Breast epithelium (tissue), 4 donors: ENCODE results near the gene TARDBP. TPM values are rescaled to one million over a fixed set of nuclear protein-coding genes. Genes with fewer than 3 reads are reported as not detected.
"Not testable (repeated sequence)": the region's sequence is repeated elsewhere in the genome, so short reads cannot be mapped to it uniquely, and the experiment has no call there.

Experiments
- DNase-seq, 2 donors: peaks; one replicate each; pipeline ENCODE4 v3.0.0-alpha.2; 2019; ENCODE audit warnings: low spot score in 2 of 2
- H3K27ac ChIP-seq, 2 donors: fragments of 200-600 bp; sonication (generic) in 1 of 2; one replicate each; pipeline ENCODE4 v1.5.1; 2016 to 2019; ENCODE audit warnings: mild to moderate bottlenecking in 1 of 2
- H3K27me3 ChIP-seq, 2 donors: fragments of 200-600 bp; sonication (generic) in 1 of 2; one replicate each; pipeline versions ENCODE4 v1.5.1 to v1.6.0; 2017 to 2019; ENCODE audit warnings: control low read depth in 1 of 2, mild to moderate bottlenecking in 1 of 2
- H3K36me3 ChIP-seq: fragments of 200-600 bp; one replicate; pipeline ENCODE4 v1.5.1; 2019
- H3K4me1 ChIP-seq, 2 donors: fragments of 200-600 bp; sonication (generic); one replicate each; pipeline ENCODE4 v1.5.1; 2016 to 2019; ENCODE audit warnings: control low read depth in 1 of 2
- H3K4me3 ChIP-seq, 3 donors: fragments of 200-600 bp; sonication (generic); 1 replicate in 2 of 3; 2 replicates in 1 of 3; pipeline ENCODE4 v1.5.1; 2016 to 2019; ENCODE audit warnings: mild to moderate bottlenecking in 3 of 3, moderate library complexity in 2 of 3
- H3K9me3 ChIP-seq, 2 donors: fragments of 200-600 bp; sonication (generic) in 1 of 2; one replicate each; pipeline ENCODE4 v1.5.1; 2016 to 2019; ENCODE audit warnings: control low read depth in 1 of 2
- POLR2A ChIP-seq: fragments of 450-650 bp; IDR thresholded peaks from one replicate; pipeline ENCODE4 v1.6.1; 2016; ENCODE audit warnings: antibody characterized with exemption, mild to moderate bottlenecking, moderate library complexity
- POLR2AphosphoS5 ChIP-seq, 3 donors: sonication (generic); formaldehyde crosslinking; IDR thresholded peaks; one replicate each; pipeline ENCODE4 v1.6.1; 2017; ENCODE audit warnings: antibody characterized with exemption in 3 of 3
- intact Hi-C: fragments of 100-400 bp; cut with DNase I; formaldehyde crosslinking; loops from one replicate; pipeline ENCODE4 v1.15.1; 2023; ENCODE audit warnings: low total_unique reads
- total RNA-seq, 3 donors: library from RNA; depleted of rRNA; stranded (reverse); fragments of >200 nt; gene quantifications; one replicate each; pipeline ENCODE4 v1.1.0, GENCODE V29; 2016
- TF ChIP-seq, protein P1 (sequence below), 3 donors: fragments of 450-650 bp; IDR thresholded peaks; one replicate each; pipeline ENCODE4 v1.5.1; 2016 to 2017; ENCODE audit warnings: antibody characterized with exemption in 3 of 3, mild to moderate bottlenecking in 3 of 3, moderate library complexity in 3 of 3

Gene TARDBP
- total RNA-seq, 3 donors from 2014 or later: 113 to 165 (median 142) TPM

DNA sequence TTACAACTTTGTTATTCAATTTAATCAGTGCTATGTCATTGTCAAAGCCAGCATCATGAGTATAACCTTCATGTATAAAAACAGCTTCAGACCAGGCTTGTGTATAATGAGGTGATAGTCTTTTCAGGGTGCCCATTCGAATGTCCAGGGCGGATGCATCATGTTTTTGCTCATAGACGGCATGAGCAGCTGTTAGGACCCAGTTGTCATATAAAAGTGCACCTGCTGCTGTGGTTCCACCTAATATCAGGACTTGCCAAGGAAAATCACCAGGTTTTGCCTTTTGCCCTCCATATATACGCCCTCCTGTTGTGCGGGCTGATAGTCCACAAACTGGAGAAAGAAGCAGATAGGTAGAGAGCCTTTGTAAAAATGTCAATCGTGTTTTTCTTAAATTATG lies 14.9 kb downstream of the TARDBP start:
- intact Hi-C loops: no loop called here
- no peaks in the 10 kb centered on the region for H3K36me3 ChIP-seq

DNA sequence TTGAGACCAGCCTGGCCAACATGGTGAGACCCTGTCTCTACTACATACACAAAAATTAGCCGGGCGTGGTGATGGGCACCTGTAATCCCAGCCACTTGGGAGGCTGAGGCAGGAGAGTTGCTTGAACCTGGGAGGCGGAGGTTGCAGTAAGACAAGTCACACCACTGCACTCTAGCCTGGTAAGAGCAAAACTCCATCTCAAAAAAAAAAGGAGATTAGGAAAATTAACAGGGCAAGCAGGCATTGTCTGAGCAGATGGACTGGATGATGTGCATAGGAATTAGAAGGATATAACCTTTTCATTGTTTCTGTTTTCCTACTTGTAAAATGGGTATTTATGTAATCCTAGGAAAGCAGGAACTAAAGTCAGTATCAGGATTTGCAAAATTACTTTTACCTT lies 15.6 kb downstream of the TARDBP start:
- Histone ChIP-seq H3K4me3 (no peak overlapping the region), H3K4me1 (no peaks in the 10 kb centered on the region), H3K27ac (no peak overlapping the region), H3K27me3 (no peaks in the 10 kb centered on the region), H3K36me3 (no peaks in the 10 kb centered on the region), H3K9me3 (no peaks in the 10 kb centered on the region)
- intact Hi-C loops: no loop called here
- DNase-seq: no peak
- TF ChIP-seq POLR2AphosphoS5 (IDR thresholded peaks at IDR 0.05) (no peak), POLR2A (no peak)
- TF ChIP-seq, protein P1, sequence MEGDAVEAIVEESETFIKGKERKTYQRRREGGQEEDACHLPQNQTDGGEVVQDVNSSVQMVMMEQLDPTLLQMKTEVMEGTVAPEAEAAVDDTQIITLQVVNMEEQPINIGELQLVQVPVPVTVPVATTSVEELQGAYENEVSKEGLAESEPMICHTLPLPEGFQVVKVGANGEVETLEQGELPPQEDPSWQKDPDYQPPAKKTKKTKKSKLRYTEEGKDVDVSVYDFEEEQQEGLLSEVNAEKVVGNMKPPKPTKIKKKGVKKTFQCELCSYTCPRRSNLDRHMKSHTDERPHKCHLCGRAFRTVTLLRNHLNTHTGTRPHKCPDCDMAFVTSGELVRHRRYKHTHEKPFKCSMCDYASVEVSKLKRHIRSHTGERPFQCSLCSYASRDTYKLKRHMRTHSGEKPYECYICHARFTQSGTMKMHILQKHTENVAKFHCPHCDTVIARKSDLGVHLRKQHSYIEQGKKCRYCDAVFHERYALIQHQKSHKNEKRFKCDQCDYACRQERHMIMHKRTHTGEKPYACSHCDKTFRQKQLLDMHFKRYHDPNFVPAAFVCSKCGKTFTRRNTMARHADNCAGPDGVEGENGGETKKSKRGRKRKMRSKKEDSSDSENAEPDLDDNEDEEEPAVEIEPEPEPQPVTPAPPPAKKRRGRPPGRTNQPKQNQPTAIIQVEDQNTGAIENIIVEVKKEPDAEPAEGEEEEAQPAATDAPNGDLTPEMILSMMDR (IDR thresholded peaks at IDR 0.05): no peak

More for the DNA sequence above, 14.9 kb downstream of the TARDBP start:
- Histone ChIP-seq H3K4me3 (no peak overlapping the region), H3K4me1 (no peaks in the 10 kb centered on the region), H3K9me3 (no peaks in the 10 kb centered on the region), H3K27me3 (no peaks in the 10 kb centered on the region), H3K27ac (no peak overlapping the region)
- no peak for DNase-seq
- TF ChIP-seq POLR2A: no peak

DNA sequence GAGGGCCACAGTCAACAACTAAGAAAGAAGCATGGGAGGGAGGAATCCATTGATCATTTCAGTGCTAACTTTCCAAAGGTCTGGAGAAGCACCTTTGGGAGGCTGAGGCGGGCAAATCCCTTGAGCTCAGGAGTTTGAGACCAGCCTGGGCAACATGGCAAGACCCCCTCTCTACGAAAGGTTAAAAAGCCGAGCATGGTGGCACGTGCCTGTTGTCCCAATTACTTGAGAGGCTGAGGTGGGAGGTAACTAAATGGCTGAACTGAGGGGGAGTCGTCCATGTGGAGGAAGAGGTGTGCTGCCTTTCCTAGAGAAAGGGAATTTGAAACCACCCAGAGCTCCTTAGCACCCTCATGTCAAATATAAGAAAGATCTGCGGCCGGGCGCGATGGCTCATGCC lies 18.4 kb downstream of the TARDBP start:
- no peaks in the 10 kb centered on the region for H3K9me3 ChIP-seq
- no peaks in the 10 kb centered on the region for H3K36me3 ChIP-seq
- DNase-seq: no peak
- TF ChIP-seq, protein P1 (IDR thresholded peaks at IDR 0.05): no peak
- TF ChIP-seq POLR2A: no peak
- TF ChIP-seq POLR2AphosphoS5 (IDR thresholded peaks at IDR 0.05): no peak
- H3K27me3 ChIP-seq: no peaks in the 10 kb centered on the region
- H3K4me1 ChIP-seq: no peaks in the 10 kb centered on the region
- intact Hi-C loops: no loop called here
- H3K4me3 ChIP-seq: no peak overlapping the region
- no peak overlapping the region for H3K27ac ChIP-seq

DNA sequence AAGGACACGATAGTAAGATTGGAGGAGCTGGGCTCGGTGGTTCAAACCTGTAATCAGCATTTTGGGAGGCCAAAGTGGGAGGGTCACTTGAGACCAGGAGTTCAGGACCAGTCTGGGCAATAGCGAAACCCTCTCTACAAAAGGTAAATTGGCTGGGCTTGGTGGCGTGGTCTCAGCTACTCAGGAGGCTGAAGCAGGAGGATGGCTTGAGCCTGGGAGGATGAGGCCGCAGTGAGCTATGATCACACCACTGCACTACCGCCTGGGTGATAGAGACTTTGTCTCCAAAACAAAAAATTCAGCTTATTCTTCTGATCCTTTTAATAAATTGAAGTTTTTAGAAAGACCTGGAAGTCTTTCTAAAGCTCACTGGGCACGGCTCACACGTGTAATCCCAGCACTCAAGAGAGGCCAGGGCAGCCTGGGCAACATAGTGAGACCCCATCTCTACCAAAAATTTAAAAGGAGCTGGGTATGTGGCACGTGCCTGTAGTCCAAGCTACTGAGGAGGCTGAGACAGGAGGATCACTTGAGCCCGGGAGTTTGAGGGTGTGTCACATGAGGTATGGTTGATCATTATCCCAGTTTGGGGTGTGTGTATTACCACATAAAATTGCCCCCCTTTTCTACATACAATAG lies 19.3 kb downstream of the TARDBP start:
- intact Hi-C loops: no loop called here
- no peaks in the 10 kb centered on the region for H3K9me3 ChIP-seq
- H3K4me1 ChIP-seq: no peaks in the 10 kb centered on the region
- H3K4me3 ChIP-seq: no peak overlapping the region
- H3K27ac ChIP-seq: no peak overlapping the region
- H3K27me3 ChIP-seq: no peaks in the 10 kb centered on the region
- TF ChIP-seq, protein P1 (IDR thresholded peaks at IDR 0.05): no peak
- no peak for TF ChIP-seq POLR2AphosphoS5 (IDR thresholded peaks at IDR 0.05)
- no peaks in the 10 kb centered on the region for H3K36me3 ChIP-seq
- DNase-seq: no peak

DNA sequence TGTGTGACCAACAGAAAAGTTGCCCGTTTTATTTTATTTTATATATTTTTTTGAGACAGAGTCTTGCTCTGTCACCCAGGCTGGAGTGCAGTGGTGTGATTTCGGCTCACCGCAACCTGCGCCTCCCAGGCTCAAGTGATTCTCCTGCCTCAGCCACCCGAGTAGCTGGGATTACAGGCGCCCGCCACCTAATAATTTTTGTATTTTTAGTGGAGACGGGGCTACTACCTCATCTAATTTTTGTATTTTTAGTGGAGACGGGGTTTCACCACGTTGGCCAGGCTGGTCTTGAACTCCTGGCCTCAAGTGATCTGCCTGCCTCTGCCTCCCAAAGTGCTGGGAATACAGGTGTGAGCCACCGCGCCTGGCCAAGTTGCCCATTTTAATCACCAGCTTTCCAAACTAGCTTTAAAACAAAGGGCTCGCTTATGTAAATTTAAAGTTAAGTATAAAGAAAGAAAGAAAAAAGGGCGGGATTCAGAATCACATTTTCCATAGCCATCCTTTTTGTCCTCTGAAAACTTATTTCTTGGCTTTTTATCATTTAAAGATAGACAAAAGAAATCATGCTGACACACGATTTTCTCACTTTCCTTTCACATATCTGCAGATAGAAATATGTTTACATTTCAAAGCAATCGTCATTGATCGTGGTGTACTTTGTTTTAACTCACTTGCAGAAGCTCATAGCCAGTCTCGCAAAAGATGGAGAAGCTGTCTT lies 24.7 kb downstream of the TARDBP start:
- H3K27me3 ChIP-seq, H3K4me1 ChIP-seq, DNase-seq, H3K4me3 ChIP-seq, H3K36me3 ChIP-seq, H3K9me3 ChIP-seq, H3K27ac ChIP-seq: not testable (repeated sequence)
- intact Hi-C loops: loop anchor here (5.0 kb wide), 1 partner anchor 605 kb away; no protein-coding TSS in a partner anchor

DNA sequence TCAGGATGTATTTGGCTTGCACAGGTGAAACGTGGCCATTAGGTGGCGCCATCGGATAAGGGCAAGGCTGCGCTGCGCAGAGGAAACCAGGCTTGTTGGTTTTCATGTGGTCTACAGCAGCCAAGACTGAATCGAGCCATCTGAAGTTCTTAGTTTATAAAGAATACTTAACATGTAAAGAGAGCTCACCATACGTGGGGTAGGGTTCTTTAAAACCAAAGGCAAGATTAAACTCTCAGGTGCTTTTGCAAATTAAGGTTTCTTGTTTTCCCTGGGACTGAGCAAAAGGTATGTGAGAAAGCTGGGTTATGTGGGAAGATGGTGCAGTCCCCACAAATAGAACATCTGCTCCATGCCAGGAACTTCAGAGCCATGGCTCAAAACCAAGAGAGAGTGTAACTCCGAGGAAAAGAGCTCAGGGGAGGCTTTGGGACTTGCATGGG lies 25.3 kb downstream of the TARDBP start:
- no peaks in the 10 kb centered on the region for H3K27me3 ChIP-seq
- H3K4me3 ChIP-seq: no peak overlapping the region
- intact Hi-C loops: loop anchor here (5.0 kb wide), 1 partner anchor 605 kb away; no protein-coding TSS in a partner anchor
- no peak overlapping the region for H3K27ac ChIP-seq
- peak; percentile 83 to 87 for DNase-seq
- H3K36me3 ChIP-seq: no peaks in the 10 kb centered on the region
- no peaks in the 10 kb centered on the region for H3K4me1 ChIP-seq
- no peaks in the 10 kb centered on the region for H3K9me3 ChIP-seq
- TF ChIP-seq POLR2A (no peak), POLR2AphosphoS5 (IDR thresholded peaks at IDR 0.05) (peak in 2 of 3 donors; percentile 14 to 46)
- TF ChIP-seq, protein P1 (IDR thresholded peaks at IDR 0.05): peak; percentile 71 to 97 (median 95)
